Endodermal cell (in vitro differentiated cells): Measurements from ENCODE around the gene BAHD1. TPM values are rescaled to one million over a fixed set of nuclear protein-coding genes. Genes with fewer than 3 reads are reported as not detected.

Source experiments
- DNase-seq: peaks from one replicate; pipeline ENCODE4 v3.0.0-alpha.2; 2017
- H3K27ac ChIP-seq: 2 replicates; pipeline ENCODE4 v1.5.1; 2013; ENCODE audit warnings: mild to moderate bottlenecking, low read depth, low read length, moderate library complexity
- H3K27me3 ChIP-seq: 2 replicates; pipeline ENCODE4 v1.6.1; 2013; ENCODE audit warnings: mild to moderate bottlenecking, low read length, moderate library complexity; ENCODE audit not compliant: insufficient read depth, control insufficient read depth, poor library complexity, severe bottlenecking
- H3K36me3 ChIP-seq: 2 replicates; pipeline ENCODE4 v1.7.0; 2013; ENCODE audit warnings: mild to moderate bottlenecking, low read length, moderate library complexity; ENCODE audit not compliant: control insufficient read depth, insufficient read depth
- H3K4me1 ChIP-seq: one replicate; pipeline ENCODE4 v1.7.0; 2013; ENCODE audit warnings: low read length; ENCODE audit not compliant: control insufficient read depth, insufficient read depth
- H3K4me3 ChIP-seq: 2 replicates; pipeline ENCODE4 v1.5.1; 2013; ENCODE audit warnings: mild to moderate bottlenecking, low read length, moderate library complexity
- H3K9ac ChIP-seq: 2 replicates; pipeline ENCODE4 v1.6.1; 2013; ENCODE audit warnings: mild to moderate bottlenecking, low read length, moderate library complexity; ENCODE audit not compliant: poor library complexity, severe bottlenecking; ENCODE audit errors: extremely low read depth
- H3K9me3 ChIP-seq: 2 replicates; pipeline ENCODE4 v1.6.1; 2013; ENCODE audit warnings: mild to moderate bottlenecking, low read length, moderate library complexity; ENCODE audit not compliant: control insufficient read depth
- H3K27ac Mint-ChIP-seq: 2 replicates; pipeline ENCODE4 v1.8.0; 2020; ENCODE audit warnings: mixed read lengths
- H3K27me3 Mint-ChIP-seq: 2 replicates; pipeline ENCODE4 v1.8.0; 2021; ENCODE audit warnings: mild to moderate bottlenecking, mixed read lengths; ENCODE audit not compliant: insufficient read depth
- H3K36me3 Mint-ChIP-seq: 2 replicates; pipeline ENCODE4 v1.8.0; 2020; ENCODE audit warnings: low read depth, mixed read lengths
- H3K4me1 Mint-ChIP-seq: 2 replicates; pipeline ENCODE4 v1.8.0; 2020; ENCODE audit warnings: mixed read lengths
- H3K4me3 Mint-ChIP-seq: 2 replicates; pipeline ENCODE4 v1.8.0; 2020; ENCODE audit warnings: mild to moderate bottlenecking, moderate library complexity, mixed read lengths
- H3K9me3 Mint-ChIP-seq: 2 replicates; pipeline ENCODE4 v1.8.0; 2020; ENCODE audit warnings: mild to moderate bottlenecking, mixed read lengths
- CTCF ChIP-seq: fragments of 200-600 bp; sonication (generic); conservative IDR thresholded peaks from 2 replicates; pipeline ENCODE4 v1.5.0; 2021; ENCODE audit warnings: antibody characterized with exemption, mild to moderate bottlenecking
- WGBS, 2 experiments: methylation state at CpG; one replicate each; pipeline versions ENCODE4 v1.1.5 to v1.1.7; 2013; ENCODE audit warnings: missing lambda C conversion rate in 2 of 2, mixed read lengths in 1 of 2; ENCODE audit not compliant: insufficient coverage in 1 of 2, insufficient read length in 1 of 2; 5-methylcytosine and 5-hydroxymethylcytosine counted together
- total RNA-seq, 2 donors: library from RNA; stranded (reverse); fragmentation: NEBNext Ultra II Directional in 1 of 2; extraction: Animal tissue kit (Norgen Biotek cat#: 25700) in 1 of 2; gene quantifications; 2 replicates in 1 of 2; 3 replicates in 1 of 2; pipeline ENCODE4 v1.2.1, GENCODE V29; 2021

The BAHD1 gene
- total RNA-seq, 2 donors from 2014 or later = 23.5 to 30.1 TPM

- H3K27ac ChIP-seq = no peak overlapping the region
- Mint-ChIP-seq H3K27ac (no peak overlapping the region), H3K9me3 (no peaks in the 10 kb centered on the region), H3K4me1 (peaks cover 6% of the 10 kb centered on the region), H3K36me3 (no peaks in the 10 kb centered on the region), H3K4me3 (no peak overlapping the region), H3K27me3 (peaks cover 17% of the 10 kb centered on the region)
- H3K36me3 ChIP-seq = no peaks in the 10 kb centered on the region
- 92 to 98% methylated on average over 9 of the region's 9 CpGs for WGBS, 2 experiments
- H3K27me3 ChIP-seq = no peaks in the 10 kb centered on the region
- no peak for TF ChIP-seq CTCF
- H3K9me3 ChIP-seq = no peaks in the 10 kb centered on the region
- no peak overlapping the region for H3K9ac ChIP-seq
- no peak overlapping the region for H3K4me3 ChIP-seq
- DNase-seq = no peak
- H3K4me1 ChIP-seq = no peaks in the 10 kb centered on the region
Observed at GRCh38 chr15:40427188-40427587, 13.6 kb upstream of the BAHD1 start.

- Histone ChIP-seq H3K9ac (no peak overlapping the region), H3K9me3 (no peaks in the 10 kb centered on the region), H3K27me3 (peaks cover 8% of the 10 kb centered on the region), H3K4me1 (no peaks in the 10 kb centered on the region), H3K4me3 (no peak overlapping the region), H3K27ac (no peak overlapping the region), H3K36me3 (no peaks in the 10 kb centered on the region)
- no peak overlapping the region for H3K27ac Mint-ChIP-seq
- peaks cover 6% of the 10 kb centered on the region for H3K4me1 Mint-ChIP-seq
- no peak for TF ChIP-seq CTCF
- no peak overlapping the region for H3K4me3 Mint-ChIP-seq
- no peaks in the 10 kb centered on the region for H3K36me3 Mint-ChIP-seq
- WGBS, 2 experiments = 90 to 100% methylated on average over 1 to 4 of the region's 4 CpGs
- H3K27me3 Mint-ChIP-seq = peaks cover 25% of the 10 kb centered on the region
- H3K9me3 Mint-ChIP-seq = no peaks in the 10 kb centered on the region
- DNase-seq = no peak
Observed at GRCh38 chr15:40428185-40428584, 12.6 kb upstream of the BAHD1 start.

GRCh38 chr15:40429068-40429710 lies 11.6 kb upstream of the BAHD1 start:
- Histone ChIP-seq H3K27me3 (peaks cover 18% of the 10 kb centered on the region), H3K4me3 (no peak overlapping the region), H3K9ac (no peak overlapping the region), H3K27ac (no peak overlapping the region), H3K9me3 (no peaks in the 10 kb centered on the region), H3K4me1 (no peaks in the 10 kb centered on the region), H3K36me3 (no peaks in the 10 kb centered on the region)
- Mint-ChIP-seq H3K27ac (no peak overlapping the region), H3K9me3 (no peaks in the 10 kb centered on the region), H3K4me3 (no peak overlapping the region), H3K4me1 (peaks cover 6% of the 10 kb centered on the region), H3K27me3 (peaks cover 31% of the 10 kb centered on the region), H3K36me3 (no peaks in the 10 kb centered on the region)
- no peak for TF ChIP-seq CTCF
- WGBS, 2 experiments = 86 to 87% methylated on average over 4 to 10 of the region's 10 CpGs
- DNase-seq = no peak
